Body of pancreas (tissue), 4 donors: Measurements from ENCODE around the gene CBFA2T3. TPM values are rescaled to one million over a fixed set of nuclear protein-coding genes. Genes with fewer than 3 reads are reported as not detected.
A peak's percentile ranks its signal among the peaks of the same experiment; 100 is the strongest.

Experiments used
- ATAC-seq: fragments of 150-250 bp; one replicate; pipeline ENCODE4 v1.9.1; 2016
- DNase-seq, 4 donors: peaks; one replicate each; pipeline ENCODE4 v3.0.0-alpha.2; 2019
- H3K27ac ChIP-seq, 4 donors: fragments of 200-600 bp; sonication (generic); 1 replicate in 3 of 4; 2 replicates in 1 of 4; pipeline versions ENCODE4 v1.5.1 to v1.6.1; 2016 to 2019; ENCODE audit warnings: mild to moderate bottlenecking in 1 of 4, mixed read lengths in 1 of 4, moderate library complexity in 1 of 4
- H3K27me3 ChIP-seq, 2 donors: fragments of 200-600 bp; sonication (generic); one replicate each; pipeline ENCODE4 v1.6.0; 2016; ENCODE audit warnings: mild to moderate bottlenecking in 1 of 2
- H3K36me3 ChIP-seq, 2 donors: fragments of 200-600 bp; sonication (generic); replicated peaks in 1 of 2; 2 replicates each; pipeline ENCODE4 v1.5.1; 2016; ENCODE audit warnings: low read depth in 2 of 2; ENCODE audit not compliant: insufficient read depth in 1 of 2
- H3K4me1 ChIP-seq: fragments of 200-600 bp; sonication (generic); one replicate; pipeline ENCODE4 v1.6.0; 2016
- H3K4me3 ChIP-seq, 2 donors: fragments of 200-600 bp; sonication (generic); 1 replicate in 1 of 2; 2 replicates in 1 of 2; pipeline ENCODE4 v1.5.1; 2016 to 2019
- H3K9me3 ChIP-seq, 3 donors: fragments of 200-600 bp; sonication (generic); 1 replicate in 2 of 3; 2 replicates in 1 of 3; pipeline ENCODE4 v1.5.1; 2016
- POLR2A ChIP-seq, 3 donors: fragments of 450-650 bp; IDR thresholded peaks; one replicate each; pipeline ENCODE4 v1.6.1; 2016; ENCODE audit warnings: antibody characterized with exemption in 3 of 3, mild to moderate bottlenecking in 2 of 3
- WGBS, 2 donors: methylation state at CpG; one replicate each; pipeline ENCODE4 v1.1.5; 2017; 5-methylcytosine and 5-hydroxymethylcytosine counted together
- intact Hi-C: fragments of 100-400 bp; cut with DNase I; formaldehyde crosslinking; loops from one replicate; pipeline ENCODE4 v1.15.1; 2023
- total RNA-seq, 2 donors: library from RNA; depleted of rRNA; stranded (reverse); fragments of >200 nt; gene quantifications; one replicate each; pipeline ENCODE4 v1.1.0, GENCODE V29; 2016
- TF ChIP-seq, protein P1 (sequence below), 7 experiments: fragments of 450-650 bp in 4 of 7; fragments of 200-600 bp in 3 of 7; sonication (generic) in 3 of 7; IDR thresholded peaks; one replicate each; pipeline ENCODE4 v1.5.1; 2016 to 2019; ENCODE audit warnings: antibody characterized with exemption in 7 of 7

Gene CBFA2T3
- total RNA-seq, 2 donors from 2014 or later, result 7.8 to 16.2 TPM

- no peak overlapping the region for H3K4me3 ChIP-seq
- intact Hi-C loops, result no loop called here
- ATAC-seq (peak; percentile 34), DNase-seq (no peak)
- 58 to 70% methylated on average over 4 to 20 of the region's 21 CpGs for WGBS, 2 donors
- TF ChIP-seq, protein P1, sequence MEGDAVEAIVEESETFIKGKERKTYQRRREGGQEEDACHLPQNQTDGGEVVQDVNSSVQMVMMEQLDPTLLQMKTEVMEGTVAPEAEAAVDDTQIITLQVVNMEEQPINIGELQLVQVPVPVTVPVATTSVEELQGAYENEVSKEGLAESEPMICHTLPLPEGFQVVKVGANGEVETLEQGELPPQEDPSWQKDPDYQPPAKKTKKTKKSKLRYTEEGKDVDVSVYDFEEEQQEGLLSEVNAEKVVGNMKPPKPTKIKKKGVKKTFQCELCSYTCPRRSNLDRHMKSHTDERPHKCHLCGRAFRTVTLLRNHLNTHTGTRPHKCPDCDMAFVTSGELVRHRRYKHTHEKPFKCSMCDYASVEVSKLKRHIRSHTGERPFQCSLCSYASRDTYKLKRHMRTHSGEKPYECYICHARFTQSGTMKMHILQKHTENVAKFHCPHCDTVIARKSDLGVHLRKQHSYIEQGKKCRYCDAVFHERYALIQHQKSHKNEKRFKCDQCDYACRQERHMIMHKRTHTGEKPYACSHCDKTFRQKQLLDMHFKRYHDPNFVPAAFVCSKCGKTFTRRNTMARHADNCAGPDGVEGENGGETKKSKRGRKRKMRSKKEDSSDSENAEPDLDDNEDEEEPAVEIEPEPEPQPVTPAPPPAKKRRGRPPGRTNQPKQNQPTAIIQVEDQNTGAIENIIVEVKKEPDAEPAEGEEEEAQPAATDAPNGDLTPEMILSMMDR (IDR thresholded peaks at IDR 0.05), result no peak
- TF ChIP-seq POLR2A (IDR thresholded peaks at IDR 0.05), result no peak
- H3K4me1 ChIP-seq, result peaks cover 5% of the 10 kb centered on the region
- H3K27me3 ChIP-seq, result no peaks in the 10 kb centered on the region
- H3K9me3 ChIP-seq, result no peaks in the 10 kb centered on the region
- no peak overlapping the region for H3K27ac ChIP-seq
- no peaks in the 10 kb centered on the region for H3K36me3 ChIP-seq
Observed at GRCh38 chr16:88871730-88872416, 105.1 kb downstream of the CBFA2T3 start.

- TF ChIP-seq POLR2A (IDR thresholded peaks at IDR 0.05), result no peak
- TF ChIP-seq, protein P1 (IDR thresholded peaks at IDR 0.05), result no peak
- intact Hi-C loops, result no loop called here
- Histone ChIP-seq H3K36me3 (no peaks in the 10 kb centered on the region), H3K27me3 (no peaks in the 10 kb centered on the region), H3K4me3 (no peak overlapping the region), H3K27ac (no peak overlapping the region), H3K4me1 (peaks cover 5% of the 10 kb centered on the region), H3K9me3 (no peaks in the 10 kb centered on the region)
- no peak for ATAC-seq
- DNase-seq, result no peak
- 6 to 12% methylated on average over 5 to 8 of the region's 8 CpGs for WGBS, 2 donors
Observed at GRCh38 chr16:88871349-88871702, 105.7 kb downstream of the CBFA2T3 start.

- TF ChIP-seq POLR2A (IDR thresholded peaks at IDR 0.05), result no peak
- TF ChIP-seq, protein P1 (IDR thresholded peaks at IDR 0.05), result no peak
- no peak for ATAC-seq
- H3K4me3 ChIP-seq, result no peak overlapping the region
- intact Hi-C loops, result no loop called here
- H3K27ac ChIP-seq, result no peak overlapping the region
- H3K4me1 ChIP-seq, result peaks cover 5% of the 10 kb centered on the region
- no peaks in the 10 kb centered on the region for H3K9me3 ChIP-seq
- no peaks in the 10 kb centered on the region for H3K36me3 ChIP-seq
- no peaks in the 10 kb centered on the region for H3K27me3 ChIP-seq
- WGBS, 2 donors, result 31 to 35% methylated on average over 37 of the region's 37 CpGs
- no peak for DNase-seq
Observed at GRCh38 chr16:88870608-88871348, 106.2 kb downstream of the CBFA2T3 start.

DNA sequence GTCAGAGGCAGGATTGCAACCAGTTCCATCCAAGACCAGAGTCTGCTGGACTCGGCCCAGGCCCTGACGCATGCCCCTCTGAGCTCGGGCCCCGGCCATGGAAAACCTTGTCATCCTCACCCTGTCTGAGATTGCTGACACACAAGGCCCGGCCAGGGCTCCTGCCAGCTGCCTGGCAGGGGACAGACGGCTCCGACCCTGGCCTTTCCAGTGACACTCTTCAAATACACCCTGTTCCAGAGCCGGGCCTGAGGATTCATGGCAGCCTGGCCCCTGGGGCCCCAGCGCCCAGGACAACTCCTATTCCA is 107.4 kb downstream of the CBFA2T3 start:
- Histone ChIP-seq H3K27me3 (no peaks in the 10 kb centered on the region), H3K4me1 (peaks cover 5% of the 10 kb centered on the region), H3K36me3 (no peaks in the 10 kb centered on the region), H3K9me3 (no peaks in the 10 kb centered on the region), H3K27ac (no peak overlapping the region), H3K4me3 (no peak overlapping the region)
- ATAC-seq (no peak), DNase-seq (no peak)
- intact Hi-C loops, result no loop called here
- no peak for TF ChIP-seq POLR2A (IDR thresholded peaks at IDR 0.05)
- TF ChIP-seq, protein P1 (IDR thresholded peaks at IDR 0.05), result no peak
- WGBS, 2 donors, result 66% methylated on average over 9 of the region's 9 CpGs; no CpG with 5 or more reads in 1 of the 2 donors
